Upper lobe of right lung (tissue), 1 donor: ENCODE data around the gene GREB1L. TPM values are rescaled to one million over a fixed set of nuclear protein-coding genes. Genes with fewer than 3 reads are reported as not detected.

ENCODE experiments used
- ATAC-seq: fragments of 200-7000 bp; cut with Tn5 transposase; one replicate; pipeline ENCODE4 v1.9.1; 2020; ENCODE audit warnings: mild to moderate bottlenecking, moderate library complexity
- DNase-seq: peaks from one replicate; pipeline ENCODE4 v3.0.0-alpha.2; 2020
- H3K27ac ChIP-seq: fragments of 200-600 bp; one replicate; pipeline ENCODE4 v1.8.0; 2022
- H3K27me3 ChIP-seq: fragments of 200-600 bp; one replicate; pipeline ENCODE4 v1.8.0; 2022; ENCODE audit warnings: mild to moderate bottlenecking
- H3K36me3 ChIP-seq: fragments of 200-600 bp; one replicate; pipeline ENCODE4 v1.8.0; 2022
- H3K4me1 ChIP-seq: fragments of 200-600 bp; one replicate; pipeline ENCODE4 v1.8.0; 2022
- H3K4me3 ChIP-seq: fragments of 200-600 bp; one replicate; pipeline ENCODE4 v1.8.0; 2022; ENCODE audit warnings: mild to moderate bottlenecking
- H3K9me3 ChIP-seq: fragments of 200-600 bp; one replicate; pipeline ENCODE4 v1.8.0; 2022
- CTCF ChIP-seq: fragments of 200-600 bp; IDR thresholded peaks from one replicate; pipeline ENCODE4 v1.8.0; 2022; ENCODE audit warnings: antibody characterized with exemption
- intact Hi-C: fragments of 100-400 bp; cut with DNase I; formaldehyde crosslinking; loops from one replicate; pipeline ENCODE4 v1.11.0; 2022
- total RNA-seq: library from RNA; stranded (reverse); fragmentation: NEBNext Ultra II Directional; extraction: Animal tissue kit (Norgen Biotek cat#: 25700); gene quantifications from one replicate; pipeline ENCODE4 v1.2.1, GENCODE V29; 2021
- donor health status: DM: no; HTN: yes; CAD: no; lungs with severe emphysema.

Gene GREB1L
- total RNA-seq, 1 donor from 2014 or later = 1.2 TPM

- DNase-seq (no peak), ATAC-seq (no peak)
Measured at GRCh38 chr18:21450913-21451312, 208.9 kb downstream of the GREB1L start.

GRCh38 chr18:21451851-21452250, 209.8 kb downstream of the GREB1L start:
- H3K27me3 ChIP-seq = no peaks in the 10 kb centered on the region
- H3K4me3 ChIP-seq = no peak overlapping the region
- no peaks in the 10 kb centered on the region for H3K9me3 ChIP-seq
- DNase-seq (no peak), ATAC-seq (no peak)
- H3K4me1 ChIP-seq = no peaks in the 10 kb centered on the region
- no peak overlapping the region for H3K27ac ChIP-seq
- intact Hi-C loops = no loop called here
- no peaks in the 10 kb centered on the region for H3K36me3 ChIP-seq
- no peak for TF ChIP-seq CTCF

More at GRCh38 chr18:21450913-21451312, 208.9 kb downstream of the GREB1L start:
- Histone ChIP-seq H3K27ac (no peak overlapping the region), H3K27me3 (no peaks in the 10 kb centered on the region), H3K9me3 (no peaks in the 10 kb centered on the region), H3K4me3 (no peak overlapping the region), H3K4me1 (no peaks in the 10 kb centered on the region), H3K36me3 (no peaks in the 10 kb centered on the region)
- TF ChIP-seq CTCF = no peak
- intact Hi-C loops = no loop called here

GRCh38 chr18:21452276-21452780, 210.3 kb downstream of the GREB1L start:
- Histone ChIP-seq H3K27ac (no peak overlapping the region), H3K9me3 (no peaks in the 10 kb centered on the region), H3K36me3 (no peaks in the 10 kb centered on the region), H3K27me3 (no peaks in the 10 kb centered on the region), H3K4me3 (no peak overlapping the region), H3K4me1 (no peaks in the 10 kb centered on the region)
- DNase-seq = no peak
- TF ChIP-seq CTCF = no peak
- intact Hi-C loops = no loop called here
- ATAC-seq = no peak

- ATAC-seq (no peak), DNase-seq (no peak)
- Histone ChIP-seq H3K4me1 (no peaks in the 10 kb centered on the region), H3K36me3 (no peaks in the 10 kb centered on the region), H3K27ac (no peak overlapping the region), H3K9me3 (no peaks in the 10 kb centered on the region), H3K27me3 (no peaks in the 10 kb centered on the region), H3K4me3 (no peak overlapping the region)
- TF ChIP-seq CTCF = no peak
- intact Hi-C loops = no loop called here
Measured at GRCh38 chr18:21452796-21453510, 210.9 kb downstream of the GREB1L start.

GRCh38 chr18:21453511-21453901, 211.5 kb downstream of the GREB1L start:
- no peaks in the 10 kb centered on the region for H3K4me1 ChIP-seq
- no peaks in the 10 kb centered on the region for H3K27me3 ChIP-seq
- intact Hi-C loops = no loop called here
- no peaks in the 10 kb centered on the region for H3K9me3 ChIP-seq
- no peak for ATAC-seq
- H3K27ac ChIP-seq = no peak overlapping the region
- H3K36me3 ChIP-seq = no peaks in the 10 kb centered on the region
- no peak for DNase-seq
- no peak overlapping the region for H3K4me3 ChIP-seq
- TF ChIP-seq CTCF = no peak
